DND-41 (cell line): ENCODE measurements around the gene FABP2.

Experiments used
- ATAC-seq: fragments of 200-7000 bp; cut with Tn5 transposase; 3 replicates; pipeline ENCODE4 v1.9.1; 2021; ENCODE audit warnings: low read depth; ENCODE audit not compliant: insufficient read depth
- DNase-seq: peaks from one replicate; pipeline ENCODE4 v3.0.0-alpha.2; 2020
- H2AFZ ChIP-seq: 2 replicates; pipeline ENCODE4 v1.6.0; 2012; ENCODE audit warnings: low read depth, low read length
- H3K27ac ChIP-seq: 2 replicates; pipeline ENCODE4 v1.5.1; 2012; ENCODE audit warnings: low read length, inconsistent platforms
- H3K27me3 ChIP-seq: fragments of 200-600 bp; sonication (generic); 2 replicates; pipeline ENCODE4 v1.6.0; 2012; ENCODE audit warnings: low read length, mild to moderate bottlenecking, inconsistent platforms; ENCODE audit not compliant: insufficient read depth, poor library complexity
- H3K36me3 ChIP-seq: 2 replicates; pipeline ENCODE4 v1.5.1; 2012; ENCODE audit warnings: low read length, inconsistent platforms; ENCODE audit not compliant: insufficient read depth
- H3K4me1 ChIP-seq: 2 replicates; pipeline ENCODE4 v1.5.1; 2012; ENCODE audit warnings: mild to moderate bottlenecking, low read length; ENCODE audit not compliant: insufficient read depth
- H3K4me2 ChIP-seq: 2 replicates; pipeline ENCODE4 v1.6.0; 2012; ENCODE audit warnings: mild to moderate bottlenecking, moderate library complexity, low read length, inconsistent platforms; ENCODE audit not compliant: insufficient read depth
- H3K4me3 ChIP-seq, 2 experiments: fragments of 200-600 bp in 1 of 2; shearing (Covaris generic) in 1 of 2; 2 replicates each; pipeline ENCODE4 v1.5.1; 2012 to 2016; ENCODE audit warnings: inconsistent platforms in 2 of 2, low read length in 2 of 2, mild to moderate bottlenecking in 2 of 2, low read depth in 1 of 2, moderate library complexity in 1 of 2
- H3K79me2 ChIP-seq: 2 replicates; pipeline ENCODE4 v1.6.0; 2012; ENCODE audit warnings: low read length, inconsistent platforms; ENCODE audit not compliant: insufficient read depth
- H3K9ac ChIP-seq: 2 replicates; pipeline ENCODE4 v1.6.0; 2012; ENCODE audit warnings: low read depth, mild to moderate bottlenecking, inconsistent platforms, low read length, moderate library complexity
- H3K9me3 ChIP-seq: 2 replicates; pipeline ENCODE4 v1.5.1; 2012; ENCODE audit warnings: low read length, moderate library complexity, mild to moderate bottlenecking, inconsistent platforms; ENCODE audit not compliant: insufficient read depth, severe bottlenecking
- H4K20me1 ChIP-seq: 2 replicates; pipeline ENCODE4 v1.6.0; 2012; ENCODE audit warnings: low read length; ENCODE audit not compliant: insufficient read depth
- CTCF ChIP-seq: IDR thresholded peaks from 2 replicates; pipeline ENCODE4 v1.5.1; 2012; ENCODE audit warnings: borderline replicate concordance, low read length, moderate library complexity, mild to moderate bottlenecking; ENCODE audit not compliant: poor library complexity, severe bottlenecking; ENCODE audit errors: extremely low read depth
- EZH2 ChIP-seq: IDR thresholded peaks from 3 replicates; pipeline ENCODE4 v1.6.1; 2012; ENCODE audit warnings: borderline replicate concordance, low read depth, mild to moderate bottlenecking, moderate library complexity, low read length, inconsistent platforms; ENCODE audit not compliant: severe bottlenecking

The FABP2 gene

GRCh38 chr4:119271361-119272085, 50.4 kb downstream of the FABP2 start:
- no peaks in the 10 kb centered on the region for H3K4me1 ChIP-seq
- no peak overlapping the region for H2AFZ ChIP-seq
- no peaks in the 10 kb centered on the region for H4K20me1 ChIP-seq
- no peak overlapping the region for H3K27ac ChIP-seq
- H3K4me3 ChIP-seq = no peak overlapping the region
- H3K36me3 ChIP-seq = no peaks in the 10 kb centered on the region
- ATAC-seq = no peak
- TF ChIP-seq EZH2 (no peak), CTCF (no peak)
- H3K27me3 ChIP-seq = no peaks in the 10 kb centered on the region
- H3K4me2 ChIP-seq = no peak overlapping the region
- H3K9ac ChIP-seq = no peak overlapping the region
- no peaks in the 10 kb centered on the region for H3K79me2 ChIP-seq
- no peaks in the 10 kb centered on the region for H3K9me3 ChIP-seq
- DNase-seq = no peak

- Histone ChIP-seq H3K36me3 (no peaks in the 10 kb centered on the region), H3K27me3 (no peaks in the 10 kb centered on the region), H3K9me3 (no peaks in the 10 kb centered on the region), H3K4me3 (no peak overlapping the region), H2AFZ (no peak overlapping the region), H3K4me2 (no peak overlapping the region), H3K9ac (no peak overlapping the region), H3K27ac (no peak overlapping the region), H3K4me1 (no peaks in the 10 kb centered on the region), H3K79me2 (no peaks in the 10 kb centered on the region), H4K20me1 (no peaks in the 10 kb centered on the region)
- DNase-seq (no peak), ATAC-seq (no peak)
- TF ChIP-seq EZH2 = no peak
- TF ChIP-seq CTCF = no peak
These were observed 53.5 kb downstream of the FABP2 start for GRCh38 chr4:119268466-119268865.
